OCI-LY7 (cell line): Measurements from ENCODE around the gene ACADS. TPM values are rescaled to one million over a fixed set of nuclear protein-coding genes. Genes with fewer than 3 reads are reported as not detected.

ENCODE experiments used
- BruUV-seq: library from RNA; stranded (reverse); fragments of 400-500 nt; replicated peaks from 2 replicates; lab custom pipeline; 2021; lab: Mats Ljungman, UMichigan
- CTCF ChIA-PET: fragments of 300-600 bp; sonication (Branson Sonifier 250); formaldehyde crosslinking; loops from one replicate; lab custom pipeline; 2022; ENCODE audit warnings: antibody characterized with exemption; ENCODE audit not compliant: unreplicated experiment; lab: Charles Lee
- POLR2A ChIA-PET: fragments of 300-600 bp; sonication (Branson Sonifier 250); formaldehyde crosslinking; loops from one replicate; lab custom pipeline; 2022; ENCODE audit warnings: antibody characterized with exemption; lab: Charles Lee
- DNase-seq: peaks from one replicate; pipeline ENCODE4 v3.0.0-alpha.2; 2015; ENCODE audit warnings: low spot score
- H2AFZ ChIP-seq: fragments of 200-600 bp; sonication (generic), shearing (Covaris generic); 2 replicates; pipeline ENCODE4 v1.6.1; 2014; ENCODE audit warnings: mild to moderate bottlenecking, antibody characterized with exemption, low read length, moderate library complexity
- H3K27ac ChIP-seq: fragments of 200-600 bp; sonication (generic); 2 replicates; pipeline ENCODE4 v1.5.1; 2014; ENCODE audit warnings: mixed run types, low read depth, mild to moderate bottlenecking, moderate library complexity, low read length, inconsistent platforms; ENCODE audit not compliant: poor library complexity, severe bottlenecking
- H3K36me3 ChIP-seq: fragments of 200-600 bp; sonication (generic); 2 replicates; pipeline ENCODE4 v1.6.1; 2014; ENCODE audit warnings: mild to moderate bottlenecking, antibody characterized with exemption, low read length, moderate library complexity, mixed read lengths; ENCODE audit not compliant: insufficient read depth
- H3K4me1 ChIP-seq: fragments of 200-600 bp; sonication (generic); 2 replicates; pipeline ENCODE4 v1.5.1; 2014; ENCODE audit warnings: mild to moderate bottlenecking, low read length; ENCODE audit not compliant: insufficient read depth, poor library complexity, severe bottlenecking
- H3K4me2 ChIP-seq: fragments of 200-600 bp; sonication (generic); 2 replicates; pipeline ENCODE4 v1.6.1; 2014; ENCODE audit warnings: mild to moderate bottlenecking, low read length
- H3K4me3 ChIP-seq: fragments of 200-600 bp; sonication (generic); 2 replicates; pipeline ENCODE4 v1.5.1; 2014; ENCODE audit warnings: mild to moderate bottlenecking, low read depth, low read length; ENCODE audit not compliant: poor library complexity, severe bottlenecking
- H3K79me2 ChIP-seq: fragments of 200-600 bp; sonication (generic); 2 replicates; pipeline ENCODE4 v1.6.1; 2016; ENCODE audit warnings: low read depth, mild to moderate bottlenecking, low read length, moderate library complexity, mixed read lengths; ENCODE audit not compliant: insufficient read depth
- H3K9me2 ChIP-seq: fragments of 200-600 bp; sonication (generic); 2 replicates; pipeline ENCODE4 v1.6.1; 2016; ENCODE audit warnings: mild to moderate bottlenecking, low read length, mixed read lengths; ENCODE audit not compliant: insufficient read depth
- H3K9me3 ChIP-seq: fragments of 200-600 bp; sonication (generic); 2 replicates; pipeline ENCODE4 v1.6.1; 2014; ENCODE audit warnings: mild to moderate bottlenecking, mixed run types, low read length, mixed read lengths
- H4K20me1 ChIP-seq: fragments of 200-600 bp; sonication (generic); 2 replicates; pipeline ENCODE4 v1.6.1; 2014; ENCODE audit warnings: mild to moderate bottlenecking, antibody characterized with exemption, low read length, moderate library complexity, mixed read lengths; ENCODE audit not compliant: insufficient read depth
- EZH2phosphoT487 ChIP-seq: fragments of 200-600 bp; sonication (generic); IDR thresholded peaks from 2 replicates; pipeline ENCODE4 v1.6.1; 2018; ENCODE audit warnings: low read depth, borderline replicate concordance, mild to moderate bottlenecking, mixed run types, antibody characterized with exemption, low read length, moderate library complexity, mixed read lengths
- intact Hi-C: fragments of 100-400 bp; cut with micrococcal nuclease; formaldehyde crosslinking; loops from one replicate; pipeline ENCODE4 v1.10.0; 2022; ENCODE audit not compliant: unreplicated experiment
- total RNA-seq, 2 experiments: library from RNA; depleted of rRNA in 1 of 2; stranded (reverse); fragments of >200 nt in 1 of 2; shearing (Covaris generic) in 1 of 2; gene quantifications; 2 replicates each; pipeline ENCODE4 v1.2.3, GENCODE V29; 2014 to 2022
- TF ChIP-seq, protein P1 (sequence below): fragments of 200-600 bp; sonication (generic); conservative IDR thresholded peaks from 2 replicates; pipeline ENCODE4 v1.5.1; 2014; ENCODE audit warnings: mild to moderate bottlenecking, antibody characterized with exemption, low read length, moderate library complexity, mixed read lengths

The ACADS gene
- total RNA-seq, 2 experiments from 2014 or later, result 8.8 to 11.2 TPM

- H3K36me3 ChIP-seq, result peaks cover 36% of the 10 kb centered on the region
- H3K9me2 ChIP-seq, result no peaks in the 10 kb centered on the region
- H3K79me2 ChIP-seq, result no peaks in the 10 kb centered on the region
- H3K9me3 ChIP-seq, result no peaks in the 10 kb centered on the region
- DNase-seq, result no peak
- H3K4me2 ChIP-seq, result no peak overlapping the region
- CTCF ChIA-PET, result no interaction called here
- BruUV-seq, result no TSS peak
- no peak overlapping the region for H3K27ac ChIP-seq
- no peak for TF ChIP-seq EZH2phosphoT487
- TF ChIP-seq, protein P1, sequence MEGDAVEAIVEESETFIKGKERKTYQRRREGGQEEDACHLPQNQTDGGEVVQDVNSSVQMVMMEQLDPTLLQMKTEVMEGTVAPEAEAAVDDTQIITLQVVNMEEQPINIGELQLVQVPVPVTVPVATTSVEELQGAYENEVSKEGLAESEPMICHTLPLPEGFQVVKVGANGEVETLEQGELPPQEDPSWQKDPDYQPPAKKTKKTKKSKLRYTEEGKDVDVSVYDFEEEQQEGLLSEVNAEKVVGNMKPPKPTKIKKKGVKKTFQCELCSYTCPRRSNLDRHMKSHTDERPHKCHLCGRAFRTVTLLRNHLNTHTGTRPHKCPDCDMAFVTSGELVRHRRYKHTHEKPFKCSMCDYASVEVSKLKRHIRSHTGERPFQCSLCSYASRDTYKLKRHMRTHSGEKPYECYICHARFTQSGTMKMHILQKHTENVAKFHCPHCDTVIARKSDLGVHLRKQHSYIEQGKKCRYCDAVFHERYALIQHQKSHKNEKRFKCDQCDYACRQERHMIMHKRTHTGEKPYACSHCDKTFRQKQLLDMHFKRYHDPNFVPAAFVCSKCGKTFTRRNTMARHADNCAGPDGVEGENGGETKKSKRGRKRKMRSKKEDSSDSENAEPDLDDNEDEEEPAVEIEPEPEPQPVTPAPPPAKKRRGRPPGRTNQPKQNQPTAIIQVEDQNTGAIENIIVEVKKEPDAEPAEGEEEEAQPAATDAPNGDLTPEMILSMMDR, result no peak
- intact Hi-C loops, result loop anchor here (10.0 kb wide), 1 partner anchor 143 kb away; the partner anchor contains the start of gene SPPL3
- POLR2A ChIA-PET, result interaction anchor here (0.6 kb wide), 1 partner anchor 71 kb away, joined by 5 read pairs; no protein-coding TSS in a partner anchor
- H3K4me3 ChIP-seq, result no peak overlapping the region
- no peaks in the 10 kb centered on the region for H4K20me1 ChIP-seq
- H3K4me1 ChIP-seq, result peaks cover 47% of the 10 kb centered on the region
- no peak overlapping the region for H2AFZ ChIP-seq
Measured at GRCh38 chr12:120762086-120762485, 36.5 kb downstream of the ACADS start.

GRCh38 chr12:120763250-120763649 lies 37.6 kb downstream of the ACADS start:
- H2AFZ ChIP-seq, result no peak overlapping the region
- H3K4me2 ChIP-seq, result no peak overlapping the region
- no TSS peak for BruUV-seq
- H3K36me3 ChIP-seq, result peaks cover 44% of the 10 kb centered on the region
- no peaks in the 10 kb centered on the region for H4K20me1 ChIP-seq
- intact Hi-C loops, result loop anchor here (10.0 kb wide), 1 partner anchor 142 kb away; the partner anchor contains the start of gene SPPL3
- no peak for TF ChIP-seq EZH2phosphoT487
- TF ChIP-seq, protein P1, result no peak
- no peaks in the 10 kb centered on the region for H3K9me2 ChIP-seq
- no peak overlapping the region for H3K27ac ChIP-seq
- CTCF ChIA-PET, result interaction anchor here (0.6 kb wide), 1 partner anchor 118 kb away, joined by 3 read pairs; no protein-coding TSS in a partner anchor
- no peak overlapping the region for H3K4me3 ChIP-seq
- no peaks in the 10 kb centered on the region for H3K79me2 ChIP-seq
- peaks cover 59% of the 10 kb centered on the region for H3K4me1 ChIP-seq
- H3K9me3 ChIP-seq, result no peaks in the 10 kb centered on the region
- POLR2A ChIA-PET, result interaction anchor here (0.6 kb wide), 1 partner anchor 9 kb away, joined by 4 read pairs; no protein-coding TSS in a partner anchor
- DNase-seq, result no peak

DNA sequence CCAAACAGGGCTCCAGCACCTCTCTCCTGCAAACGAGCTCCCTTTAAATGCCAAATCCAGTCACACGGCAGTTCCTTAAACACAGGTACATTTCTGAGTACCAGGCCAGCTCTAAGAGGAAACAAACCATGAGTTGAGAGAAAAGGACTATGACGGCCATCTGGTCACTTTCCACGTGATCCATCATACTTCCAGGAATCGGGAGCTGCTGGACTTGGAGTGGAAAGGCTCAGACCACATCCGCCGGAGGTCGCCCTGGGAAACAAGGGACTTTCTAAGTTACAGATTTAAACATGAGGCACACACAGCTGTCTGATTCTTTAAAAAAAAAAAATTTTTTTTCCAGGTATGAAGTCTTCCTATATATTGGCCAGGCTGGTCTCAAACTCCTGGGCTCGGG lies 39.2 kb downstream of the ACADS start:
- peaks cover 52% of the 10 kb centered on the region for H3K36me3 ChIP-seq
- H3K4me2 ChIP-seq, result no peak overlapping the region
- TF ChIP-seq, protein P1, result no peak
- TF ChIP-seq EZH2phosphoT487, result no peak
- no peak overlapping the region for H3K4me3 ChIP-seq
- H2AFZ ChIP-seq, result no peak overlapping the region
- no peaks in the 10 kb centered on the region for H3K79me2 ChIP-seq
- intact Hi-C loops, result loop anchor here (10.0 kb wide), 1 partner anchor 140 kb away; the partner anchor contains the start of gene SPPL3
- H4K20me1 ChIP-seq, result no peaks in the 10 kb centered on the region
- ChIA-PET POLR2A (interaction anchor here (0.6 to 0.7 kb wide), 3 partner anchors 47 to 139 kb away, joined by 3 to 4 read pairs (median 3); no protein-coding TSS in a partner anchor), CTCF (interaction anchor here (1.5 kb wide), 1 partner anchor 182 kb away, joined by 3 read pairs; no protein-coding TSS in a partner anchor)
- H3K4me1 ChIP-seq, result peaks cover 62% of the 10 kb centered on the region
- peak overlapping the region; percentile 90 for H3K27ac ChIP-seq
- DNase-seq, result no peak
- no peaks in the 10 kb centered on the region for H3K9me2 ChIP-seq
- BruUV-seq, result no TSS peak
- H3K9me3 ChIP-seq, result no peaks in the 10 kb centered on the region
